ENCODE measurements around the gene GOPC. TPM values are rescaled to one million over a fixed set of nuclear protein-coding genes. Genes with fewer than 3 reads are reported as not detected.

GOPC gene
- total RNA-seq, 6 donors from 2014 or later: 8.4 to 34.8 (median 19.6) TPM

GRCh38 chr6:117515326-117515725, 87.0 kb downstream of the GOPC start:
- Histone ChIP-seq H3K4me1 (peaks cover 0 to 6% (median 0%) of the 10 kb centered on the region in 4 donors), H3K27me3 (no peaks in the 10 kb centered on the region), H3K4me3 (no peak overlapping the region), H3K27ac (no peak overlapping the region), H3K36me3 (peaks cover 0 to 6% (median 0%) of the 10 kb centered on the region in 4 donors), H3K9me3 (no peaks in the 10 kb centered on the region)
- DNase-seq: no peak
- ATAC-seq (ENCODE audit: low FRiP score in 2 of 2): no peak
- no peak for TF ChIP-seq POLR2A (IDR thresholded peaks at IDR 0.05)
- no peak for TF ChIP-seq POLR2AphosphoS5 (IDR thresholded peaks at IDR 0.05)
- TF ChIP-seq, protein P1, sequence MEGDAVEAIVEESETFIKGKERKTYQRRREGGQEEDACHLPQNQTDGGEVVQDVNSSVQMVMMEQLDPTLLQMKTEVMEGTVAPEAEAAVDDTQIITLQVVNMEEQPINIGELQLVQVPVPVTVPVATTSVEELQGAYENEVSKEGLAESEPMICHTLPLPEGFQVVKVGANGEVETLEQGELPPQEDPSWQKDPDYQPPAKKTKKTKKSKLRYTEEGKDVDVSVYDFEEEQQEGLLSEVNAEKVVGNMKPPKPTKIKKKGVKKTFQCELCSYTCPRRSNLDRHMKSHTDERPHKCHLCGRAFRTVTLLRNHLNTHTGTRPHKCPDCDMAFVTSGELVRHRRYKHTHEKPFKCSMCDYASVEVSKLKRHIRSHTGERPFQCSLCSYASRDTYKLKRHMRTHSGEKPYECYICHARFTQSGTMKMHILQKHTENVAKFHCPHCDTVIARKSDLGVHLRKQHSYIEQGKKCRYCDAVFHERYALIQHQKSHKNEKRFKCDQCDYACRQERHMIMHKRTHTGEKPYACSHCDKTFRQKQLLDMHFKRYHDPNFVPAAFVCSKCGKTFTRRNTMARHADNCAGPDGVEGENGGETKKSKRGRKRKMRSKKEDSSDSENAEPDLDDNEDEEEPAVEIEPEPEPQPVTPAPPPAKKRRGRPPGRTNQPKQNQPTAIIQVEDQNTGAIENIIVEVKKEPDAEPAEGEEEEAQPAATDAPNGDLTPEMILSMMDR (IDR thresholded peaks at IDR 0.05): no peak
- no peak for TF ChIP-seq EP300 (IDR thresholded peaks at IDR 0.05)

DNA sequence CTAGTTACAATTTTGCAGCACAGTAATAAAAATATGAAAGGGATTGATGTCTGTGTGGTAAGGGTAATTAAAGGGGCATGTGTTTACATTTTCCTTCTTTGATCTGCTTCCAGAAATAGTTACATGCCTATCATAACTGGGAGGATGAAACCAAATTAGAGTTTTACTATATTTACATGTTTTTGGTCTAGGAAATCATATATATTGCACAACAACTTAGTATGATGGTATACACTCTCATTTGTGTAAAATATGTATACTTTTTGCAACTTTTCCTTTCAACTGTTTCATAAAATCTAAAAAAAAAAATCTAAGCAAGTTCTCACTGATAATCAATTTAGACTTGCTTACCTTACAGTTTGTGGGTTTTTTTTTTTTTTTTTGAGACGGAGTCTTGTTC, 87.7 kb downstream of the GOPC start:
- DNase-seq: no peak
- H3K9me3 ChIP-seq: no peaks in the 10 kb centered on the region
- no peak overlapping the region for H3K4me3 ChIP-seq
- no peak for ATAC-seq (ENCODE audit: low FRiP score in 2 of 2)
- 92% methylated on average over 1 of the region's 1 CpG for WGBS, 2 donors
- no peaks in the 10 kb centered on the region for H3K27me3 ChIP-seq
- no peaks in the 10 kb centered on the region for H3K36me3 ChIP-seq
- H3K4me1 ChIP-seq: peaks cover 0 to 6% (median 0%) of the 10 kb centered on the region in 4 donors
- TF ChIP-seq POLR2A (IDR thresholded peaks at IDR 0.05) (no peak), EP300 (IDR thresholded peaks at IDR 0.05) (no peak), POLR2AphosphoS5 (IDR thresholded peaks at IDR 0.05) (no peak)
- TF ChIP-seq, protein P1 (IDR thresholded peaks at IDR 0.05): no peak
- H3K27ac ChIP-seq: no peak overlapping the region

DNA sequence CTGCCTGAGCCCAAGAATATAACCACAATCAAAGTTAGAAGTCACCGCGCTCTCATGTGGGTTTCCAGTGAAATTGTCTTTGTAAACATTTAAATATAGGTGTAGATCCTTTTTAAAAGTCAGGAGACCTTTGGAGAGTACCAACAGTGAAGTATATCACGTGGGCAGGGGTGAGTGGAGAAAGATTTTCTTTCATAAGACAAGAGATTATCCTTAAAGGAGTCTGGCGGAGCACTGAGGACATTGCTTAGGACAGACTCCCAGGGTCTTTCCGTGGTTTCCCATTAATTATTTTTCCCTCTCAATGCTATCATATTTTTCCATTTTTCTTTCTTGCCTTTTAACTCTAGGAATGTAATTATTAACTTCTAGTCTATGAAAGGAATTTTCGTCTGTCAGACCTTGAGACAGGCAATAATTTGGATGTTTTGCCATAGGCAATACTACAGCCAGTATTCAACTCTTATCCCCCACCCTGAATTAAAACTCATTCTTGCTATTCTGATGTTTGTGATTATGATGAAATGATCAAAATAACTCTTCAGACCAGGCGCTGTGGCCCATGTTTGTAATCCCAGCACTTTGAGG, 88.4 kb downstream of the GOPC start:
- TF ChIP-seq, protein P1 (IDR thresholded peaks at IDR 0.05): no peak
- no peak for TF ChIP-seq POLR2A (IDR thresholded peaks at IDR 0.05)
- TF ChIP-seq POLR2AphosphoS5 (IDR thresholded peaks at IDR 0.05): no peak
- no peak for TF ChIP-seq EP300 (IDR thresholded peaks at IDR 0.05)
- no peaks in the 10 kb centered on the region for H3K27me3 ChIP-seq
- H3K36me3 ChIP-seq: peaks cover 0 to 4% (median 0%) of the 10 kb centered on the region in 4 donors
- no peak for DNase-seq
- peaks cover 0 to 6% (median 0%) of the 10 kb centered on the region in 4 donors for H3K4me1 ChIP-seq
- no peak for ATAC-seq (ENCODE audit: low FRiP score in 2 of 2)
- H3K4me3 ChIP-seq: no peak overlapping the region
- H3K9me3 ChIP-seq: no peaks in the 10 kb centered on the region
- 75 to 82% methylated on average over 7 of the region's 7 CpGs for WGBS, 2 donors
- no peak overlapping the region for H3K27ac ChIP-seq

DNA sequence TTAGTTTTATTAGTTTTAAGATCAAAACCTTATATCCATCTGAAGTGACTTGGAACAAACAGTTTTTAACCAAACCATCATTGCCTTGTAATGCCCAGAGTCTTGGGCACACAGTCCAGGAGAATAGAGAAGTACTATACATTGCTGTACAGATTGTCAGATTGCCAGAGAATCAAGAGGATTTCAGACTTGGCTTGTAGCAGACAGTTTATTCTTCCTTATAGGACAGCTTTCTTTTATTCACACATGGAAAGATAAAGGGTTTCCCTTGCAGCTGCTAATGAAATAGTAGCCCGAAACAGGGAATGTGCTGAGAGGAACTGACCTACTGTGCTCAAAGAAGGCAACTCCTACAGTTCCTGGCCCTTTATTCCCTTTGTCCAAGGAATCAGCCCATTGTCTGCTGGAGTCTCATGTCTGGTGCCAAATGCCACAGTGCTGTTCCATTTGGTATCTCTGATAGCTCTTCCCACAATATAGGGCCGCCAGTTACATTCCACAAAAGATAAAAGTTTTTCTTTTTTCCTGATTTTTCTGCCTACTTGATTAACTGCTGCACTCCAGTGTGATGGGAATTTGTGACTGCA, 89.2 kb downstream of the GOPC start:
- Histone ChIP-seq H3K9me3 (no peaks in the 10 kb centered on the region), H3K4me3 (no peak overlapping the region), H3K4me1 (peaks cover 0 to 6% (median 0%) of the 10 kb centered on the region in 4 donors), H3K36me3 (peaks cover 0 to 4% (median 0%) of the 10 kb centered on the region in 4 donors), H3K27ac (no peak overlapping the region), H3K27me3 (no peaks in the 10 kb centered on the region)
- ATAC-seq (ENCODE audit: low FRiP score in 2 of 2) (no peak), DNase-seq (no peak)
- TF ChIP-seq POLR2AphosphoS5 (IDR thresholded peaks at IDR 0.05): no peak
- no peak for TF ChIP-seq POLR2A (IDR thresholded peaks at IDR 0.05)
- TF ChIP-seq, protein P1 (IDR thresholded peaks at IDR 0.05): no peak
- TF ChIP-seq EP300 (IDR thresholded peaks at IDR 0.05): no peak
- WGBS, 2 donors: 47 to 88% methylated on average over 2 of the region's 2 CpGs
